SK-N-SH (cell line): ENCODE results near the gene STK32C.

ENCODE experiments used
- FOSL2 ChIP-seq: IDR thresholded peaks from 2 replicates; pipeline ENCODE4 v1.4.0; 2012; ENCODE audit warnings: low read depth, mild to moderate bottlenecking, moderate library complexity, borderline replicate concordance
- JUND ChIP-seq: IDR thresholded peaks from 2 replicates; pipeline ENCODE4 v1.4.0; 2012
- MEF2A ChIP-seq: IDR thresholded peaks from 2 replicates; pipeline ENCODE4 v1.4.0; 2012; ENCODE audit warnings: low read depth, borderline replicate concordance
- MXI1 ChIP-seq: IDR thresholded peaks from 2 replicates; pipeline ENCODE4 v1.6.1; 2012; ENCODE audit warnings: mild to moderate bottlenecking, low read depth, low read length, improper control_type of control experiment
- RAD21 ChIP-seq: IDR thresholded peaks from 2 replicates; pipeline ENCODE4 v1.6.1; 2012; ENCODE audit warnings: mild to moderate bottlenecking, low read length
- RCOR1 ChIP-seq: fragments of 150-350 bp; IDR thresholded peaks from 2 replicates; pipeline ENCODE4 v1.6.1; 2017; ENCODE audit warnings: antibody characterized with exemption, low read length
- TAF1 ChIP-seq: IDR thresholded peaks from 2 replicates; pipeline ENCODE4 v1.6.1; 2012; ENCODE audit warnings: low read depth, mild to moderate bottlenecking, low read length, moderate library complexity, borderline replicate concordance
- YY1 ChIP-seq: IDR thresholded peaks from 2 replicates; pipeline ENCODE4 v1.4.0; 2012; ENCODE audit warnings: low read depth, mild to moderate bottlenecking
- TF ChIP-seq, protein P1 (sequence below): fragments of 150-350 bp; IDR thresholded peaks from 2 replicates; pipeline ENCODE4 v1.6.1; 2017; ENCODE audit warnings: antibody characterized with exemption, low read length, low read depth, borderline replicate concordance
- TF ChIP-seq, protein P2 (sequence below): fragments of 200-600 bp; sonication (generic); IDR thresholded peaks from 2 replicates; pipeline ENCODE4 v1.6.1; 2017; ENCODE audit warnings: antibody characterized with exemption, mild to moderate bottlenecking, moderate library complexity
- TF ChIP-seq, protein P3 (sequence below): fragments of 150-350 bp; IDR thresholded peaks from 2 replicates; pipeline ENCODE4 v1.6.1; 2016; ENCODE audit warnings: mild to moderate bottlenecking, low read depth, low read length
- TF ChIP-seq, protein P4 (sequence below): IDR thresholded peaks from 2 replicates; pipeline ENCODE4 v1.6.1; 2012; ENCODE audit warnings: mild to moderate bottlenecking, low read depth, low read length, moderate library complexity

DNA sequence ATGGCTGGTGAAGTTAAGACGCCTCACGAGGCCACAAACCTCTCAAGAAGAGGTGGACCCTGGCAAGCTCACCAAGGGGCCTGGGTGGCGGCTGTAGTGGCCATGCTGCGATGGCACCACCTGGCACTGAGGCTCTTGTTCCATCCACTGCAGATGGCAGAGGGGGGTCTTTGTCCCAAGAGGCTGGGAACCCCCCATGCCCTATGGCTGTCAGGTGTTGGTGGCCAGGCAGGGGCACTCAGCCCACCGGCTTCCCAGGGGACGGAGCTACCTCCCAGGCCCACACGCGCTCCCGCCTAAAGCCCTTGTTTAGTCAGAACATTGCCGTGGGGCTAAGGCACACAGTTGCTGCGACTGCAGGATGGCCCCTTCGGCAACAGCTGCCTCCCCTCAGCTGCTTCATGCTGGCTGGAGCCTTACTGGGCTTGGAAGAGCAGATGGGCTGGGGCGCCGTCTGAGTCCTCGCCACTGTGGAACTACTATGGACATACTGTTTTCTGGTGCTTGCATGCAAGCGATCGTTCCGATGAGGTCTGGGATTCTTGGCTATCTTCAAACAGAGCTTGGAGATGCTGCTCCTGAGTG, 74.2 kb downstream of the STK32C start:
- TF ChIP-seq, protein P1, sequence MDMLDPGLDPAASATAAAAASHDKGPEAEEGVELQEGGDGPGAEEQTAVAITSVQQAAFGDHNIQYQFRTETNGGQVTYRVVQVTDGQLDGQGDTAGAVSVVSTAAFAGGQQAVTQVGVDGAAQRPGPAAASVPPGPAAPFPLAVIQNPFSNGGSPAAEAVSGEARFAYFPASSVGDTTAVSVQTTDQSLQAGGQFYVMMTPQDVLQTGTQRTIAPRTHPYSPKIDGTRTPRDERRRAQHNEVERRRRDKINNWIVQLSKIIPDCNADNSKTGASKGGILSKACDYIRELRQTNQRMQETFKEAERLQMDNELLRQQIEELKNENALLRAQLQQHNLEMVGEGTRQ: no peak
- TF ChIP-seq, protein P2, sequence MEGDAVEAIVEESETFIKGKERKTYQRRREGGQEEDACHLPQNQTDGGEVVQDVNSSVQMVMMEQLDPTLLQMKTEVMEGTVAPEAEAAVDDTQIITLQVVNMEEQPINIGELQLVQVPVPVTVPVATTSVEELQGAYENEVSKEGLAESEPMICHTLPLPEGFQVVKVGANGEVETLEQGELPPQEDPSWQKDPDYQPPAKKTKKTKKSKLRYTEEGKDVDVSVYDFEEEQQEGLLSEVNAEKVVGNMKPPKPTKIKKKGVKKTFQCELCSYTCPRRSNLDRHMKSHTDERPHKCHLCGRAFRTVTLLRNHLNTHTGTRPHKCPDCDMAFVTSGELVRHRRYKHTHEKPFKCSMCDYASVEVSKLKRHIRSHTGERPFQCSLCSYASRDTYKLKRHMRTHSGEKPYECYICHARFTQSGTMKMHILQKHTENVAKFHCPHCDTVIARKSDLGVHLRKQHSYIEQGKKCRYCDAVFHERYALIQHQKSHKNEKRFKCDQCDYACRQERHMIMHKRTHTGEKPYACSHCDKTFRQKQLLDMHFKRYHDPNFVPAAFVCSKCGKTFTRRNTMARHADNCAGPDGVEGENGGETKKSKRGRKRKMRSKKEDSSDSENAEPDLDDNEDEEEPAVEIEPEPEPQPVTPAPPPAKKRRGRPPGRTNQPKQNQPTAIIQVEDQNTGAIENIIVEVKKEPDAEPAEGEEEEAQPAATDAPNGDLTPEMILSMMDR: no peak
- TF ChIP-seq MXI1 (no peak), RCOR1 (no peak), MEF2A (no peak), JUND (no peak), RAD21 (no peak), TAF1 (no peak), YY1 (no peak), FOSL2 (no peak)
- TF ChIP-seq, protein P3, sequence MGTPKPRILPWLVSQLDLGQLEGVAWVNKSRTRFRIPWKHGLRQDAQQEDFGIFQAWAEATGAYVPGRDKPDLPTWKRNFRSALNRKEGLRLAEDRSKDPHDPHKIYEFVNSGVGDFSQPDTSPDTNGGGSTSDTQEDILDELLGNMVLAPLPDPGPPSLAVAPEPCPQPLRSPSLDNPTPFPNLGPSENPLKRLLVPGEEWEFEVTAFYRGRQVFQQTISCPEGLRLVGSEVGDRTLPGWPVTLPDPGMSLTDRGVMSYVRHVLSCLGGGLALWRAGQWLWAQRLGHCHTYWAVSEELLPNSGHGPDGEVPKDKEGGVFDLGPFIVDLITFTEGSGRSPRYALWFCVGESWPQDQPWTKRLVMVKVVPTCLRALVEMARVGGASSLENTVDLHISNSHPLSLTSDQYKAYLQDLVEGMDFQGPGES: no peak
- TF ChIP-seq, protein P4, sequence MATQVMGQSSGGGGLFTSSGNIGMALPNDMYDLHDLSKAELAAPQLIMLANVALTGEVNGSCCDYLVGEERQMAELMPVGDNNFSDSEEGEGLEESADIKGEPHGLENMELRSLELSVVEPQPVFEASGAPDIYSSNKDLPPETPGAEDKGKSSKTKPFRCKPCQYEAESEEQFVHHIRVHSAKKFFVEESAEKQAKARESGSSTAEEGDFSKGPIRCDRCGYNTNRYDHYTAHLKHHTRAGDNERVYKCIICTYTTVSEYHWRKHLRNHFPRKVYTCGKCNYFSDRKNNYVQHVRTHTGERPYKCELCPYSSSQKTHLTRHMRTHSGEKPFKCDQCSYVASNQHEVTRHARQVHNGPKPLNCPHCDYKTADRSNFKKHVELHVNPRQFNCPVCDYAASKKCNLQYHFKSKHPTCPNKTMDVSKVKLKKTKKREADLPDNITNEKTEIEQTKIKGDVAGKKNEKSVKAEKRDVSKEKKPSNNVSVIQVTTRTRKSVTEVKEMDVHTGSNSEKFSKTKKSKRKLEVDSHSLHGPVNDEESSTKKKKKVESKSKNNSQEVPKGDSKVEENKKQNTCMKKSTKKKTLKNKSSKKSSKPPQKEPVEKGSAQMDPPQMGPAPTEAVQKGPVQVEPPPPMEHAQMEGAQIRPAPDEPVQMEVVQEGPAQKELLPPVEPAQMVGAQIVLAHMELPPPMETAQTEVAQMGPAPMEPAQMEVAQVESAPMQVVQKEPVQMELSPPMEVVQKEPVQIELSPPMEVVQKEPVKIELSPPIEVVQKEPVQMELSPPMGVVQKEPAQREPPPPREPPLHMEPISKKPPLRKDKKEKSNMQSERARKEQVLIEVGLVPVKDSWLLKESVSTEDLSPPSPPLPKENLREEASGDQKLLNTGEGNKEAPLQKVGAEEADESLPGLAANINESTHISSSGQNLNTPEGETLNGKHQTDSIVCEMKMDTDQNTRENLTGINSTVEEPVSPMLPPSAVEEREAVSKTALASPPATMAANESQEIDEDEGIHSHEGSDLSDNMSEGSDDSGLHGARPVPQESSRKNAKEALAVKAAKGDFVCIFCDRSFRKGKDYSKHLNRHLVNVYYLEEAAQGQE: no peak
